ENCODE results near the gene RNU5B-1. TPM values are rescaled to one million over a fixed set of nuclear protein-coding genes. Genes with fewer than 3 reads are reported as not detected.

RNU5B-1 gene
- total and polyA plus RNA-seq, 2 of the 4 experiments (the other 2 are of a cell fraction): not detected

DNA sequence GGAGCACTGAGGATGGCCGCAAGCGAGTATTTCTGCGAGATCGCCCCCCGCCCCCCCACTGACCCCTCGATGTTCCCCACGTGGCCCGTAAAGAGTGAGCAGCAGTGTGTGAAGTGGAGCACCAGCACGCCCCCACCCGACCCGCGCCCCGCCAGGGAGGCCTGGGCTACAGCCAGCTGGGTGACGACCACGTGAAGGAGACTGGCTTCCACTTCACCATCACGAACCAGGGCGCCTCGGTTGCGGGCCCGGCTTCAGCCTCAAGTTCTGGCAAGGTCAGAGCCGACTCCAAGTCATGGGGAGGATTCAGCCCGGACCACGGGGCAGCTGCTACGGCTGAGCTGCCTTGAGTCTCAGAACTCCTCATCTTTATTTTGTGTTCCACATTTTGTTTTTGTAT lies 2.4 kb upstream of the RNU5B-1 start:
- ATAC-seq (ENCODE audit: low read depth) (no peak), DNase-seq (no peak)
- no peak overlapping the region for H2AK9ac ChIP-seq (replicated peaks; ENCODE audit: low read depth, low read length, poor library complexity)
- H2BK120ac ChIP-seq (ENCODE audit: low read depth, low read length): no peak overlapping the region
- H2AK5ac ChIP-seq (ENCODE audit: low read depth, low read length): no peak overlapping the region
- no peak overlapping the region for H2BK5ac ChIP-seq (ENCODE audit: low read depth, low read length, poor library complexity, severe bottlenecking)
- ChIA-PET POLR2A (ENCODE audit: unreplicated experiment) (no interaction called here), CTCF (no interaction called here)
- dilution Hi-C loops (cut with HindIII; ENCODE audit: low sequenced_read_pairs, unreplicated experiment): no loop called here
- no peak overlapping the region for H3K4ac ChIP-seq (ENCODE audit: low read depth, low read length)
- no peak overlapping the region for H2BK15ac ChIP-seq (ENCODE audit: low read depth, low read length)
- H4K5ac ChIP-seq (ENCODE audit: low read depth, low read length): no peak overlapping the region
- H3K14ac ChIP-seq (replicated peaks; ENCODE audit: low read depth, low read length): no peak overlapping the region
- H3K4me2 ChIP-seq (ENCODE audit: low read depth, low read length): no peak overlapping the region
- H3K27ac ChIP-seq (ENCODE audit: insufficient read depth, low read length): no peak overlapping the region
- peaks cover 3% of the 10 kb centered on the region for H3K4me1 ChIP-seq (ENCODE audit: control insufficient read depth, insufficient read depth, low read length)
- no peak overlapping the region for H2BK20ac ChIP-seq (ENCODE audit: low read depth, low read length)
- BruUV-seq (replicated peaks): no TSS peak
- no peak overlapping the region for H4K91ac ChIP-seq (ENCODE audit: insufficient read depth, low read depth, low read length)
- in situ Hi-C loops (cut with MboI; ENCODE audit: low sequenced_read_pairs): no loop called here
- no peaks in the 10 kb centered on the region for H3K79me1 ChIP-seq (ENCODE audit: low read depth in 1 of 2, low read length in 2 of 2)
- H3K56ac ChIP-seq (ENCODE audit: extremely low read depth, insufficient read depth, low read length): no peak overlapping the region
- no peak overlapping the region for H4K8ac ChIP-seq (ENCODE audit: low read depth in 2 of 2, low read length in 2 of 2)
- H3K9ac ChIP-seq (ENCODE audit: low read depth, low read length): no peak overlapping the region
- H3K27me3 ChIP-seq (ENCODE audit: control insufficient read depth, insufficient read depth, low read length): no peaks in the 10 kb centered on the region
- no peak overlapping the region for H3K4me3 ChIP-seq (ENCODE audit: insufficient read depth, low read depth, low read length)
- H4K20me1 ChIP-seq (ENCODE audit: insufficient read depth, low read length): peaks cover 9% of the 10 kb centered on the region
- H3K36me3 ChIP-seq (ENCODE audit: control insufficient read depth, insufficient read depth, low read length): no peaks in the 10 kb centered on the region
- H3K9me1 ChIP-seq (ENCODE audit: insufficient read depth, low read length): no peaks in the 10 kb centered on the region
- peak overlapping the region; percentile 21 for H2AFZ ChIP-seq (replicated peaks; ENCODE audit: low read length, poor library complexity)
- no peaks in the 10 kb centered on the region for H3K9me3 ChIP-seq (ENCODE audit: control insufficient read depth, insufficient read depth, low read length)
- intact Hi-C loops (cut with micrococcal nuclease): no loop called here
- H3K18ac ChIP-seq (ENCODE audit: low read depth, low read length): no peak overlapping the region
- no peak for TF ChIP-seq BHLHE40 (IDR thresholded peaks at IDR 0.05; ENCODE audit: low read depth, low read length)
- no peak for TF ChIP-seq RFX5 (IDR thresholded peaks at IDR 0.05; ENCODE audit: low read depth, low read length)
- no peak for TF ChIP-seq MAZ (IDR thresholded peaks at IDR 0.05; ENCODE audit: borderline replicate concordance, low read depth, low read length)
- 83% methylated on average over 8 of the region's 24 CpGs; no CpG with 5 or more reads in 1 of the 2 experiments for WGBS, 2 experiments (ENCODE audit: extremely low coverage in 2 of 2, insufficient read length in 1 of 2)
- no peak overlapping the region for H3K23ac ChIP-seq (ENCODE audit: low read depth, low read length)
